Stimulated activated CD4-positive, alpha-beta T cell treated with anti-CD3 and anti-CD28 coated beads, Interleukin-15, amount 100 ng/mL, for 24 hours (primary cell): ENCODE data around the gene CALHM5.

Experiments
- DNase-seq: peaks from one replicate; pipeline ENCODE4 v3.0.0-alpha.2; 2020

CALHM5 gene

DNA sequence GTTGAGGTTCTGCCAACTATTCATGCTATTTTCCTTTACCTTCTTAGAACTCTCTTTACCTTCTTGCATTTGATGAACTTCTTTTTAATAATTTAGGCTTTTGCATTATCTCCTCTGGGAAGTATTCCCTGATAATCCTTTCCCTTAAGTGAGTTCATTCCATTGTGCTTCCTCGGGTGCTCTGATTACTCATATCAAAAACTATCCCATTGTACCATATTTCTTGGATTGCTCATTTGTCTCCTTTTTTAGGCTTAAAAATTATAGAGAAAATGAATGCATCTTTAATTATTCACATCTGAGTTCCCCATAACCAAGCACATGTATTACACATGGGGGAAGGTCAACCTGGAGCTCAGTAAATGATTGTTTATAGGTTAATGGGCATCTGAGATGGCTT lies 44.6 kb downstream of the CALHM5 start:
- DNase-seq: no peak

DNA sequence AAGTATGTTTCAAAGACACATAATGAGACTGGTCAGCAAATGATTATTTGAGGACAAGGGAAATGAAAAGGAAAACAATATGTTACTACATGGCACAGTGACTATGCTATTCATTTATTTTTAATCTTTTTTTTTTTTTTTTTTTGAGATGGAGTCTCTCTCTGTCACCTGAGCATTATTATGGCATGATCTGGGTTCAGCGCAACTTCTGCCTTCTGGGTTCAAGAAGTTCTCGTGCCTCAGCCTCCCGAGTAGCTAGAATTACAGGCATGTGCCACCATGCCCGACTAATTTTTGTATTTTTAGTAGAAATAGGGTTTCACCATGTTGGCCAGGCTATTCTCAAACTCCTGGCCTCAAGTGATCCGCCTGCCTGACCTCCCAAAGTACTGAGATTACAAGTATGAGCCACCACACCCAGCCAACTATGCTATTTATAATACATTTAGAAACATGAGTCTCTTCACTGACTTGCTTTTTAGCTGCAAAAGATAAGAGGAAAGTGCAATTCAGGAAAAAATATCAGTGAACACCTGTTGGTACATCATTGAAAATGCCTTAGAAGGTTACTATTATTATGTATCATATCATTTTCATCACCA lies 45.5 kb downstream of the CALHM5 start:
- DNase-seq: no peak

DNA sequence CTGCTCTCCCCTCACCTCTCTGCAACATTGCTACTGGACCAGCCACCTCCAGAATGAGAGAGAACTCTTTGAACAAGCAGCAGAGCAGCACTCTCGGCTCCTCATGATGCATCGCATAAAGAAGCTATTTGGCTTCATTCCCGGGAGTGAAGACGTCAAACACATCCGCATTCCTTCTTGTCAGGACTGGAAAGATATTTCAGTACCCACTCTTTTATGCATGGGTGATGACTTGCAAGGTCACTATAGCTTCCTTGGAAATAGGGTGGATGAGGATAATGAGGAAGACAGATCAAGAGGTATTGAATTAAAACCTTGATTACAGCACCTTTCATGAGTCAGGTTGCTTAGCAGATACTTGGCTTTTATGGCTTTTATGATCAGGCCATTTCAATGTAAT lies 46.5 kb downstream of the CALHM5 start:
- no peak for DNase-seq

DNA sequence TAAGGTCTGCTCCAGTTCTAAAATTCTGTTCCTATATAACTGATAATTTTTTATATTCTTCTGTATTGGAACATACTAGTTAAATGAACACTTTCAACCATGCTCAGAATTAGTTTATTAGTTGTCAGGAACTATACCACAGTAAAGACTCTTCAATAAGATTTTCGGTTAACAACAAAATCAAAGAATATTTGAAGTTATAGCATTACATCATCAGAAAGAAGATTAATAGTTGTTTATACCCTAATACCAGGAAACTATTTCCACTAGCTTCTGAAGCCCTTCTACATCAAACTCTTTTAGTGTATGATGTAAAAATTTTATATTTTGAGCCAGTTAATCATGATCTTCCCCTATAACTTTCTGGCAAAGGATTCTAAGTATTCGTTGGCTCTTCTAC lies 48.7 kb downstream of the CALHM5 start:
- no peak for DNase-seq

DNA sequence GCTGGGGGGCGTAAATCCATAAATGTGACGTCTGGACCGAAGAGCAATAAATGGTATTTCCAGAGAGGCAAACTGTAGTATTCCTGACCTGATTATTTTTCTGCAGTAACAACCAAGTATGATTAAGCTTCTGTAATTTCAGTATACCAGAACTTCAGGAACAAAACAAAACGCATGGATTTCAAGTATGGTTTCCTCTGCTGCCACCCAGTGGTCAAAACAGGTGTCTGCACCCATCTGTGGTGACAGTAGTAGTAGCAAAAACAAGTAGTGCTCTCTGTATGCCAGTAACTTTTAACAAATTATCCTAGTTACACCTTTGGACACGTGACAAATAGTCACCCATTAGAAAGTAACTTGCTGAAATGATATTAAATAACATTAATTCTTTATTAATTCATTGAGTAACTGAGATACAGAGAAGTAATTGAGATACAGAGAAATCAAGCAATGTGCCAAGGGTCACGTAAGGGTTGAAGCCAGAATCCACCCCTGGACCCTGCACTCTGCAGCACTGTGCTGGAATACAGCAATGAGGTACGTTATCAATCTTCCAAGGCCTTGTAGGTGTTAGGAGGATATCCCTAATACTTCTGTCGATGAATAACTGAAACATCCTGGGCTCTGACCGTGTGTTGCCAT lies 50.1 kb downstream of the CALHM5 start:
- peak; percentile 72 for DNase-seq

DNA sequence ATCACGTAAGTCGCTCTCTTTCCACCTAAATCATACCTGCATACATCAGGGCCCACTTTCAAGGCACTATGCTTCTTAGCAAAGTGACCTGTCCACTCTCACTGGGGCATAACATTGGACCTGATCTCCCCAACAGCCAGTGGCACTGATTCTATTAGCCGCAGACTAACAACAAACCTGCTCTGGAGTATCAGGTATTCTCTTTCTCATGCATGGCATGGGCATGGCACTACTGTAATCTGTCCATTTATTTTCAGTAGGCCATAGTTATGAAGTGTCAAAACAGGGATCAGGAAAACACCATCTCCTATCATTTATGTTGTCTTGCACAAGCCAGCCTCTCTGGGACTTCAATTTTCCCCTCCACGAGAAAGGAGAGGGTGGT lies 50.6 kb downstream of the CALHM5 start:
- DNase-seq: no peak

DNA sequence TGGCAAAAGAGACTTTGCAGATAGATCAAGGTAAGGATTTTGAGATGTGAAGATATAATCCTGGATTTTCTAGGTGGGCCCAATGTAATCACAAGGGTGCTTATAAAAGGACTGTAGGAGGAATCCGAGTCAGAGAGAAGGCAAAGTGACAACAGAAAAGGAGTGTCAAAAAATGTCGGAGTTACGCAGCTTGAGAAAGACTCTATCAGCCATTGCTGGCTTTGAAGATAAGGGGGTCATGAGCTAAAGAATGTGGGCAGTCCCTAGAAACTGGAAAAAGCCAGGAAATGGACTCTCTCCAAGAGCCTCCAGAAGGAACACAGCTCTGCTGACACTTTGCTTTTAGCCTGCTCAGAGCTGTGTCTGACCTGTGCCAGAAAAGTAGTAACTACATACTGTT lies 51.2 kb downstream of the CALHM5 start:
- no peak for DNase-seq

DNA sequence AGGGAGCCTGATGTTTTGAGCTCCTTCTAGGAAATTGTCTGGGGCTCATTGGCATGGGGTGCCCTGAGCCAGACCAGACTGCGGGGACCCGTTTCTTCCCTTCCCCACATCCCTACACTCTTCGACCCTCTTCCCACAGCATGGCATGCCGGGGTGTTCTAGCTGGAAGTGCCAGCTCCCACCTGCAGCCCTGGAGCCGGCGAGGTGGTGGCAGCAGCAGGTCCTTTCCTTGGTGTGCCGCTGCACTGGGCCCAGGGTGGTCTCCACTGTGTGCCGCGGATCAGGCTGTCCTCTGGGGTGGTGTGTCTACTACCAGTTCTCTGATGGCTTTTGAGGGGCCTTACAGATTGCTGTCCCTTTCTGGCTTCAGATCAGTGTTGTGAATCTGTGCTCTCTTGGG lies 52.4 kb downstream of the CALHM5 start:
- DNase-seq: no peak

DNA sequence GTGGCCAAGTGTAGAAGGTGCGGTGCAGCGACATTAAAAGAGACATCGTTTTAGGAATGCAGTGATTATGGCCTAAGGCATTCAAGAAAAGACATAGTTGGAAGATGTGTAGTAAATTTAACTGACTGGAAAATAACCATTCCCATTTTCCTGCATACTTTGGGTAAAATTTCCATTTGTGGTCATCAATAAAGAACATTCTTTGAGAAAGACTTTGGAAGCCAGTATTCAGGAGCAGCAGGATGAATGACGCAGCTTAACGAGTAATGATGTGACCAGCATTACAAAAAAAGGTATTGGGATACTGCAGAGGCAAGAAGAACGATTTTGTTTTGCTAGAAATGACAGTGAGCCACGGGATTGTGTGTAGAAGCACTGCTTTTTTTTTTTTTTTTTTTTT lies 52.9 kb downstream of the CALHM5 start:
- DNase-seq: no peak

DNA sequence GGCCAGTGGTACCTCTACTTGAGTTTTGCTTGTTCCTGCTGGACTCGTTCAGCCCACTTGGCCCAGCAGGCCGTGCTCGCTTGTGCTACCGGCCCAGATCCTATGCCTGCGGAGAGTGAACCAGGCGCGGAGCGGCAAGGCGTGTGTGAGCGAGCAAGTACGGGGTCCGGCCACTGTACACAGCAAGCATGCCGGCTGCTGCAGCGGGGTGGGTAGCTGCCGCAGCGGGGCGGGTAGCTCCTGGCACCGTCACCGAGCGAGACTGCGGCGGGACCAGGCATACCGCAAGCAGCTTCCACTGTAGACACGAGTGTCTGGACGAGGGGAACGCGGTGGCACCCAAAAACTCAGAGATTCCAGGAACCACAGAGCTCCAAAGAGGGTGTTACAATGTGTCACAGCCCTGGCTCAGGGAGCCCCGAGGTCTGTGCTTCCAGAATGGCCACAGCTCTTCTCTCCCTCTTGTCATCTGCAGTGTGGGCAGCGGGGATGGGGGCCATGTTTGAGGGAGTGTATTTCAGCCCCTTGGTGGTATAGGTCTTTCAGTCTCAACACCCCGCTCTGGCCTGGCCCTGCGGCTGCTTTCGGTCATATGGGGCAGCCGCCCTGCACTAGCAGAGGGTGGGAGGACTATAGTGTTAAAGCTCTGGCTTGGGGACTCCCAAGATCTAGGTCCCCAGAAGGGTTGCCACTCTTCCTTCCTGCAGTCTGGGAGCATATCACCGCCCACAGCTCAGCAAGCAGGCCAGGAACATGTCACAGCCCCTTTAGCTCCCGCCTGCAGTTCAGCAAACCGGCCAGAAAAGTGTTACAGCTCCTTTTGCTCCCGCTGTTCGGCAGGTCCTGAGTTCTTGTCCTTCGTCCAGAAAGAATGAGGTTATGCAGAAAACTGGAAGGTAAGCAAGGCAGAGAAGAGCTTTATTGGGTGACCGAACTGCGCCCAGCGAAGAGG lies 53.8 kb downstream of the CALHM5 start:
- DNase-seq: peak; percentile 30

DNA sequence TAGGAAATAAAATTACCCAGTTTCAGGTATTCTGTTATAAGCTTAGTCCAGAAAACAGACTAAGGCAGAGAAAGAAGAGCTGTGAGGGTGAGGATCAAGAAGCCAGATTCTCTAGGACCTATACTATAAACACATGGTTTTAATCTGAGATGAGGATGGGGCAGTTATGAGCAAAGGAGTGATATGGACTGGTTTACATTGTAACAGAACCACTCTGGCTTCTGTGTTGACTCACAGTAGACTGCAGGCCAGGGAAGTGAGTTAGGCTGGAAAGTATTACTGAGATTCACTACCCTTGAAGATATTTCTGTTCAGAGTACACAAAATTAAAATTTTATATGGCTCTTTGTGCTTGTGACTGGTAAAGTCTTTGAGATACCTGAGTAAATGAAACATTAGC lies 56.7 kb downstream of the CALHM5 start:
- DNase-seq: no peak

DNA sequence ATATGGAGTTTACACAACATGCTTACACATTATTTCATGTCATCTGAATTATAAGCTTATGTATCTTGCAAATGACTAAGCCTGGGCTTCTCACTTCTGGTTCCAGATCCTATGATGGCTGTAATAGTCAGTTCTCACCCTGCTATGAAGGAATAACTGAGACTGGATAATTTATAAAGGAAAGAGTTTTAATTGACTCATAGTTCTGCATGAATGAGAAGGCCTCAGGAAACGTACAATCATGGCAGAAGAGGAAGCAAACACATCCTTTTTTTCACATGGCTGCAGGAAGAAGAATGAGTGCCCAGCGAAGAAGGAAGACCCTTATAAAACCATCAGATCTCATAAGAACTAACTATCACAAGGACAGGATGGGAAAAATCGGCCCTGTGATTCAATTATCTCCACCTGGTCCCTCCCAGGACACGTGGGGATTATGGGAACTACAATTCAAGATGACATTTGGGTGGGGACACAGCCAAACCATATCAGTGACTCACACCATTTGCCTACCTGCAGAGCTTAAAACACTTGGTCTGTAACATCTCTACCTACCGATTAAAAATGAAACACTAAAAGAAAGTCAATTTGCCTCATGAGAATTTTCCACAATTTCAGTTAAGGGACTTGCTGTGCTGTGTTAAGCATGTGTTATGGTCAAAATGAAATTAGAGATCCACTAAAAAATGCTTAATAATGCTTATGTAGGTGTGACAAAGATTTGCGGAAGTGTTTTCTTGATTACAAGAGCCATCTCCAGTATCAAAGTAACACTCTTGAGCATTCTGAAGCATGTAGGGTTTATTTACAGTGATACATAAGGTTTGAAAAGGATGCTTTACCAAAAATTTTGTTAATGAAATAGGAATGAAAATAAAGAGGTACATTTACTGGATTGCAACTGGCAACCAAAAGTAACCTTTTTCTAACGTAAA lies 57.6 kb downstream of the CALHM5 start:
- DNase-seq: no peak

DNA sequence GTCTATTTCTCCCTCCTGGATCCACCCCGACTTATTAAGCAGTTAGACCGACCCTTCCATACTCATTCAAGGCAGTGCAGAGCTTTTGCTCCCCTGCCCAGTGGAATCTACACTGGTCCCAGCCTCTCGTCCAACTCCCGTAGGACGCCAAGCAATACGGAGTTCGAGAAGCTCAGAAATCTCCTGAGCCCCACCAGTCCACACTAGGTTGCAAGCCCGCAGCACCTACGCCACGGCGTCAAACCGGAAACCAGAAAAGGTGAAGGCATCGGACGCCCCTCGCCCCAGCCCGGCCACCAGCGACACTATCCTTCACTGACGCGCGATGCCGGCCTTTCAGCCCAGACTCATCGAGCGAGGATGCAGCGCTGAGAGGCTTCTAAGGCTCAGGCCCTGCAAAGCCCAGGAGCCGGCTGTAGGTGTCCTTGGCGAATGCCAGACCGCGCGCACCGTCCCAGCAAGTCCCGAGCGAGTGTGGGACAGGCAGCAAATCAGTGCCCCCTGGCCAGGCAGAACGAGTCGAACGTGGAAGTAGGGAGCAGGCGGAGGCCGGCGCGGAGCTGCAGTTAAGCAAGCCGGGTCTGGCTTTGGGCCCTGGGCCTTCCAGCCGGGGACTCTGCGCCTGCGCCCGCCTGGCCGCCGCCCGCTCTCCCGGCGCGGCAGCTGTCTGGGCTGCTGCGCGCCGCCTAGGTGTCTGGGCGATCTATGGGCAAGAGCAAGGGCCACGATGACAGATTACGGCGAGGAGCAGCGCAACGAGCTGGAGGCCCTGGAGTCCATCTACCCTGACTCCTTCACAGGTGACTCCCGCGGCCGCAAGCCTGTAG lies 59.6 kb downstream of the CALHM5 start, which contains the start of gene RWDD1:
RWDD1 (plus strand) TSS at position 649 of the 827 bp plus-strand sequence; CDS start at position 728, 79 bp downstream.
- DNase-seq: peak; percentile 98

DNA sequence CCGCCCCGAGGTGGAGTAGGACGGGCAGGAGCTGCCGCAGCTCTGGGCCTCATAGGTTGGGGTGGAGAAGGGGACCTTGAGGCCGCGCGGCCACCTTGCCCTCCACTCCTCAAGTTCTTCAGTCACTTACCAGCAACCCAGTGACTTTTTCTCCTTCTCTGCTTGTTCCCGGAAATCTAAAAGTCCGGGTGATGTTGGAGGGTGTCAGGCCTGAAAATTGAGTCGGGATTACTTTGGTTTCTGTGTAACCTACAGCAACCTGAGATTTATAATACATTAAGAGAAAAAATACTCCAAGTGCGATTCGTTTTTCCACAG lies 60.2 kb downstream of the CALHM5 start:
- DNase-seq: no peak

DNA sequence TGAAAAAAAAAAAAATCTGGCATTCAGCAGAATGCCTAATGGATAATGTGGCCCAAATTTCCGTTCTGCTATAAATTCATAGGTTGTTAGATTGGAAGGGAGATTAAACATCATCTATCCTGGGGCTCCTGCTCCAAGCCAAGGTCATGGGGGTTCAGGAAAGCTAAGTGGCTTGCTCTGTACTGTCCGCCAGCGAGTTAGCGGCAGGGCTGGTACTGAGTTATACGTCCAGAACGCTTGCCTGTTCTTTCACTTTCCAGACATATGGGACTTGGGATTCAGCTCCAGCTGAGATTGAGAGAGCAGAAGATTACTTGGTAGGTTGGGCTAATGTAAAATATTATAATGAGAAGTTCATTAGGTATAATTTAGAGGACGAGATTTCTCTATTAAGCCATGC lies 60.7 kb downstream of the CALHM5 start:
- peak; percentile 30 for DNase-seq
